Breast epithelium (tissue), 3 donors: ENCODE results near the gene ARHGDIB.

Source experiments
- CTCF ChIP-seq, 3 donors: fragments of 450-650 bp; IDR thresholded peaks; one replicate each; pipeline ENCODE4 v1.5.1; 2016 to 2017; ENCODE audit warnings: antibody characterized with exemption in 3 of 3, mild to moderate bottlenecking in 3 of 3, moderate library complexity in 3 of 3
- POLR2A ChIP-seq: fragments of 450-650 bp; IDR thresholded peaks from one replicate; pipeline ENCODE4 v1.6.1; 2016; ENCODE audit warnings: antibody characterized with exemption, mild to moderate bottlenecking, moderate library complexity

GRCh38 chr12:14982562-14982961 lies 21.2 kb upstream of the ARHGDIB start:
- TF ChIP-seq POLR2A (no peak), CTCF (IDR thresholded peaks at IDR 0.05) (no peak)
